HepG2 (cell line): ENCODE results near the gene DTNA. TPM values are rescaled to one million over a fixed set of nuclear protein-coding genes. Genes with fewer than 3 reads are reported as not detected.

Experiments used
- ASH2L ChIP-seq: fragments of 300-600, 200-600 bp; sonication (generic); IDR thresholded peaks from 2 replicates; pipeline ENCODE4 v1.7.0; 2017; ENCODE audit warnings: low read depth, mild to moderate bottlenecking, moderate library complexity, mixed read lengths, low read length; ENCODE audit not compliant: insufficient read length
- DPF2 ChIP-seq: sonication (generic); formaldehyde crosslinking; IDR thresholded peaks from 2 replicates; pipeline ENCODE4 v1.4.0; 2020; ENCODE audit warnings: mild to moderate bottlenecking, low read depth, missing genetic modification reagents, borderline replicate concordance
- FOSL1 ChIP-seq: sonication (generic); formaldehyde crosslinking; IDR thresholded peaks from 2 replicates; pipeline ENCODE4 v1.9.0; 2021; ENCODE audit warnings: missing genetic modification reagents, borderline replicate concordance
- HNRNPK ChIP-seq: fragments of 200-400 bp; formaldehyde crosslinking; IDR thresholded peaks from 2 replicates; pipeline ENCODE4 v1.6.1; 2018; ENCODE audit warnings: low read length, low read depth, moderate library complexity, mild to moderate bottlenecking; ENCODE audit not compliant: poor library complexity, severe bottlenecking
- MED8 ChIP-seq: sonication (generic); formaldehyde crosslinking; IDR thresholded peaks from 2 replicates; pipeline ENCODE4 v1.8.1; 2023; ENCODE audit warnings: mild to moderate bottlenecking, missing genetic modification reagents; ENCODE audit not compliant: insufficient replicate concordance
- MYC ChIP-seq: sonication (generic); formaldehyde crosslinking; IDR thresholded peaks from 2 replicates; pipeline ENCODE4 v1.9.0; 2021; ENCODE audit warnings: missing genetic modification reagents, borderline replicate concordance
- SKI ChIP-seq: fragments of 450-650 bp; IDR thresholded peaks from one replicate; pipeline ENCODE4 v1.6.1; 2018; ENCODE audit warnings: mild to moderate bottlenecking; ENCODE audit not compliant: partially characterized antibody
- SP1 ChIP-seq, 2 experiments: fragments of 450-650 bp in 1 of 2; sonication (generic) in 1 of 2; formaldehyde crosslinking in 1 of 2; IDR thresholded peaks; 2 replicates each; pipeline versions ENCODE4 v1.4.0 to v1.6.1; 2016 to 2020; ENCODE audit warnings: missing genetic modification reagents in 1 of 2
- U2AF1 ChIP-seq: fragments of 200-400 bp; formaldehyde crosslinking; optimal IDR thresholded peaks from 2 replicates; pipeline ENCODE3; 2017; ENCODE audit warnings: mild to moderate bottlenecking, low read depth, low read length
- ZFP90 ChIP-seq: sonication (generic); formaldehyde crosslinking; IDR thresholded peaks from 2 replicates; pipeline ENCODE4 v1.8.0; 2022; ENCODE audit warnings: missing genetic modification reagents, mild to moderate bottlenecking, inconsistent platforms, borderline replicate concordance
- ZNF160 ChIP-seq: sonication (generic); formaldehyde crosslinking; IDR thresholded peaks from 2 replicates; pipeline ENCODE4 v1.8.0; 2022; ENCODE audit warnings: mild to moderate bottlenecking, inconsistent platforms, missing genetic modification reagents
- ZNF296 ChIP-seq: sonication (generic); formaldehyde crosslinking; conservative IDR thresholded peaks from 2 replicates; pipeline ENCODE4 v1.5.0; 2020; ENCODE audit warnings: mild to moderate bottlenecking, missing genetic modification reagents
- ZNF430 ChIP-seq: sonication (generic); formaldehyde crosslinking; IDR thresholded peaks from 2 replicates; pipeline ENCODE4 v1.9.0; 2021; ENCODE audit warnings: mild to moderate bottlenecking, missing genetic modification reagents
- ZNF503 ChIP-seq: sonication (generic); formaldehyde crosslinking; IDR thresholded peaks from 2 replicates; pipeline ENCODE4 v1.4.0; 2020; ENCODE audit warnings: missing genetic modification reagents
- ZNF615 ChIP-seq: sonication (generic); formaldehyde crosslinking; IDR thresholded peaks from 2 replicates; pipeline ENCODE4 v1.5.0; 2020; ENCODE audit warnings: mild to moderate bottlenecking, missing genetic modification reagents, borderline replicate concordance
- ZNF652 ChIP-seq: IDR thresholded peaks from 2 replicates; pipeline ENCODE4 v1.6.1; 2016; ENCODE audit warnings: low read depth, borderline replicate concordance
- polyA plus RNA-seq, 8 experiments: library from polyadenylated mRNA; depleted of rRNA in 3 of 8; stranded (reverse) in 7 of 8; unstranded in 1 of 8; fragments of >200 nt; fragmentation: Illumina TruSeq in 4 of 8; extraction: Trizol in 4 of 8; gene quantifications; 2 replicates each; pipeline versions ENCODE4 v1.2.1 to v1.2.3, GENCODE V29; 2011 to 2016; ENCODE audit warnings: low read depth in 4 of 8, missing spikeins in 1 of 8, mixed read lengths in 1 of 8; ENCODE audit not compliant: insufficient read depth in 1 of 8
- total RNA-seq, 5 experiments: library from RNA; depleted of rRNA; stranded (reverse); fragments of >200 nt; fragmentation: Illumina TruSeq; extraction: Trizol; gene quantifications; 2 replicates each; pipeline ENCODE4 v1.2.3, GENCODE V29; 2016; ENCODE audit warnings: low read depth in 1 of 5
- TF ChIP-seq, protein P1 (sequence below), 2 experiments: sonication (generic) in 1 of 2; formaldehyde crosslinking in 1 of 2; IDR thresholded peaks; 2 replicates each; pipeline versions ENCODE4 v1.6.1 to v1.9.0; 2014 to 2022; ENCODE audit warnings: antibody characterized with exemption in 1 of 2, borderline replicate concordance in 1 of 2, inconsistent platforms in 1 of 2, low read depth in 1 of 2, missing genetic modification reagents in 1 of 2
- TF ChIP-seq, protein P2 (sequence below): sonication (generic); formaldehyde crosslinking; IDR thresholded peaks from 2 replicates; pipeline ENCODE4 v1.9.0; 2022; ENCODE audit warnings: missing genetic modification reagents, mild to moderate bottlenecking, borderline replicate concordance

Gene DTNA
- total and polyA plus RNA-seq, 2 of the 13 experiments (the other 11 are each of a cell fraction or from before 2014, with no cell fraction given) = 8.5 to 29.0 TPM

DNA sequence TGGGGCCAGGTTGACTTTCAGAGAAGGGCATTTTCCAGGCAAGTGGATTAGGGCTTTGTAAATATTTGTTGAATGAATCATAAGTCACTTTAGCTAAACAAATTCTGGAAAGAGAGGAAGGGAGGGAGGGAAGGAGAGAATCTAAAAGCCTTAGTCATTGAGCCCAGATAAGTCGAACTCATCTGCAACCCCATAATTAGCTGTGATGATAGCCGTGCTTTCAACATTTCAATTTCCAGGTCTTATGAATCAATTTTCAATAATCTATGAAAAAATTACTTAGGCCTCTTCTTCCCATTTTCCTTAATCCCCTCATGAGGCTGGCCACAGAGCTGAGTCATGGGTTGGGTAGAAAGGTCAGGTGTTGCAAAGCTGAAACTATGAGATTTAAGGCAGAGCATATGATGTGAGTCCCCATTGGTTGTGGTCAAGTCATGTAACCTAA, 219.3 kb downstream of the DTNA start (continued):
- peak; percentile 97 for TF ChIP-seq FOSL1 (CRISPR knock-in tag)
- peak; percentile 88 for TF ChIP-seq ASH2L
- no peak for TF ChIP-seq ZNF296 (CRISPR knock-in tag)
- no peak for TF ChIP-seq ZNF615 (CRISPR knock-in tag)
- no peak for TF ChIP-seq MYC (CRISPR knock-in tag)
- TF ChIP-seq MED8 = no peak
- TF ChIP-seq U2AF1 = no peak
- TF ChIP-seq ZNF160 (CRISPR knock-in tag) = no peak
- TF ChIP-seq SP1 (IDR thresholded peaks at IDR 0.05) = no peak
- TF ChIP-seq SP1 (CRISPR knock-in tag; IDR thresholded peaks at IDR 0.05) = 0 out of 2 replicates have a peak, but pooled peaks have one; percentile 18
- no peak for TF ChIP-seq ZNF430 (CRISPR knock-in tag)
- TF ChIP-seq, protein P1, sequence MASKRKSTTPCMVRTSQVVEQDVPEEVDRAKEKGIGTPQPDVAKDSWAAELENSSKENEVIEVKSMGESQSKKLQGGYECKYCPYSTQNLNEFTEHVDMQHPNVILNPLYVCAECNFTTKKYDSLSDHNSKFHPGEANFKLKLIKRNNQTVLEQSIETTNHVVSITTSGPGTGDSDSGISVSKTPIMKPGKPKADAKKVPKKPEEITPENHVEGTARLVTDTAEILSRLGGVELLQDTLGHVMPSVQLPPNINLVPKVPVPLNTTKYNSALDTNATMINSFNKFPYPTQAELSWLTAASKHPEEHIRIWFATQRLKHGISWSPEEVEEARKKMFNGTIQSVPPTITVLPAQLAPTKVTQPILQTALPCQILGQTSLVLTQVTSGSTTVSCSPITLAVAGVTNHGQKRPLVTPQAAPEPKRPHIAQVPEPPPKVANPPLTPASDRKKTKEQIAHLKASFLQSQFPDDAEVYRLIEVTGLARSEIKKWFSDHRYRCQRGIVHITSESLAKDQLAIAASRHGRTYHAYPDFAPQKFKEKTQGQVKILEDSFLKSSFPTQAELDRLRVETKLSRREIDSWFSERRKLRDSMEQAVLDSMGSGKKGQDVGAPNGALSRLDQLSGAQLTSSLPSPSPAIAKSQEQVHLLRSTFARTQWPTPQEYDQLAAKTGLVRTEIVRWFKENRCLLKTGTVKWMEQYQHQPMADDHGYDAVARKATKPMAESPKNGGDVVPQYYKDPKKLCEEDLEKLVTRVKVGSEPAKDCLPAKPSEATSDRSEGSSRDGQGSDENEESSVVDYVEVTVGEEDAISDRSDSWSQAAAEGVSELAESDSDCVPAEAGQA (IDR thresholded peaks at IDR 0.05; ENCODE audit: low read depth) = no peak
- TF ChIP-seq, protein P1 (CRISPR knock-in tag; IDR thresholded peaks at IDR 0.05; ENCODE audit: borderline replicate concordance) = no peak
- TF ChIP-seq ZNF503 (CRISPR knock-in tag) = peak; percentile 80; the same call in 1 of the 2 replicates
- no peak for TF ChIP-seq ZFP90
- peak; percentile 68; the same call in 1 of the 2 replicates for TF ChIP-seq DPF2 (CRISPR knock-in tag)
- TF ChIP-seq ZNF652 (CRISPR knock-in tag) = peak; percentile 23; the same call in 1 of the 2 replicates
- no peak for TF ChIP-seq SKI
- TF ChIP-seq, protein P2, sequence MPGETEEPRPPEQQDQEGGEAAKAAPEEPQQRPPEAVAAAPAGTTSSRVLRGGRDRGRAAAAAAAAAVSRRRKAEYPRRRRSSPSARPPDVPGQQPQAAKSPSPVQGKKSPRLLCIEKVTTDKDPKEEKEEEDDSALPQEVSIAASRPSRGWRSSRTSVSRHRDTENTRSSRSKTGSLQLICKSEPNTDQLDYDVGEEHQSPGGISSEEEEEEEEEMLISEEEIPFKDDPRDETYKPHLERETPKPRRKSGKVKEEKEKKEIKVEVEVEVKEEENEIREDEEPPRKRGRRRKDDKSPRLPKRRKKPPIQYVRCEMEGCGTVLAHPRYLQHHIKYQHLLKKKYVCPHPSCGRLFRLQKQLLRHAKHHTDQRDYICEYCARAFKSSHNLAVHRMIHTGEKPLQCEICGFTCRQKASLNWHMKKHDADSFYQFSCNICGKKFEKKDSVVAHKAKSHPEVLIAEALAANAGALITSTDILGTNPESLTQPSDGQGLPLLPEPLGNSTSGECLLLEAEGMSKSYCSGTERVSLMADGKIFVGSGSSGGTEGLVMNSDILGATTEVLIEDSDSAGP (CRISPR knock-in tag) = no peak
- no peak for TF ChIP-seq HNRNPK
